ENCODE results near the gene RAPGEF4.

Gene RAPGEF4

DNA sequence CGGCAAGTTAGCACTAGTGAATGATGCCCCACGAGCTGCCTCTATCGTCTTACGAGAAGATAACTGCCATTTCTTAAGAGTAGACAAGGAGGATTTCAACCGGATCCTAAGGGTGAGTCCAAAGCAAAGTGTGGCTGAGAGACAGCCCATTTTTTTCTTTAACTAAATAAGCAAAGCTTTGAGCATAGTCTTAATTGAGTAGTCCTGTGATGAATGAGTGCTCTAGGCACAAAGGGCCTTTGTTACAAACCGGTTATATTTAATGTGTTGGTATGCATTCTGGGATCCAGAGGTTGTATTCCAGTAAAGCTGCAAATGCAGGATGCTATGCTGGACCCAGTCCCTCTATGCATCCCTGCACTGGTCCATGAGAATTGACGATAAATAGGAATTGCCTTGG, 253.1 kb downstream of the RAPGEF4 start:
- POLR2A ChIA-PET: no interaction called here
- CTCF ChIA-PET: no interaction called here
- H3K9me3 ChIP-seq (ENCODE audit: control insufficient read depth, insufficient read depth, low read depth, low read length): no peaks in the 10 kb centered on the region
- peaks cover 0 to 3% of the 10 kb centered on the region in 2 experiments; a peak in 1 of 3 replicates for H3K36me3 ChIP-seq (ENCODE audit: control insufficient read depth in 2 of 2, insufficient read depth in 1 of 2, low read length in 2 of 2)
- H3K27ac ChIP-seq (ENCODE audit: extremely low read depth, low read depth, low read length): no peak overlapping the region
- no peaks in the 10 kb centered on the region; the same call in 1 of the 2 replicates for H3K4me1 ChIP-seq (ENCODE audit: control insufficient read depth, insufficient read depth, low read length)
- TF ChIP-seq ZNF747 (tag by site-specific recombination; IDR thresholded peaks at IDR 0.05) (no peak), ZNF660 (tag by site-specific recombination; IDR thresholded peaks at IDR 0.05) (no peak), ZNF19 (tag by site-specific recombination; IDR thresholded peaks at IDR 0.05; ENCODE audit: low read depth) (no peak), ZNF621 (tag by site-specific recombination; IDR thresholded peaks at IDR 0.05) (no peak), ZNF473 (tag by site-specific recombination; IDR thresholded peaks at IDR 0.05) (no peak), ZNF600 (tag by site-specific recombination; IDR thresholded peaks at IDR 0.05) (no peak), ZNF624 (tag by site-specific recombination; IDR thresholded peaks at IDR 0.05) (no peak), ZSCAN23 (tag by site-specific recombination; IDR thresholded peaks at IDR 0.05) (no peak), ZNF830 (tag by site-specific recombination; IDR thresholded peaks at IDR 0.05; ENCODE audit: low read depth) (no peak), ZNF311 (tag by site-specific recombination; IDR thresholded peaks at IDR 0.05; ENCODE audit: borderline replicate concordance) (no peak), ZNF544 (tag by site-specific recombination; IDR thresholded peaks at IDR 0.05) (no peak), MYNN (tag by site-specific recombination; IDR thresholded peaks at IDR 0.05; ENCODE audit: borderline replicate concordance) (no peak), ZNF837 (tag by site-specific recombination; IDR thresholded peaks at IDR 0.05) (no peak), ZNF133 (tag by site-specific recombination; IDR thresholded peaks at IDR 0.05) (no peak), INSM2 (tag by site-specific recombination; IDR thresholded peaks at IDR 0.05) (no peak), ZFP3 (tag by site-specific recombination; IDR thresholded peaks at IDR 0.05; ENCODE audit: low read depth) (no peak)
- no peak overlapping the region for H3K4me3 ChIP-seq (ENCODE audit: low read depth, low read length)

GRCh38 chr2:172991031-172991430, 255.4 kb downstream of the RAPGEF4 start:
- H3K9me3 ChIP-seq (ENCODE audit: control insufficient read depth, insufficient read depth, low read depth, low read length): no peaks in the 10 kb centered on the region
- H3K4me3 ChIP-seq (ENCODE audit: low read depth, low read length): no peak overlapping the region
- peaks cover 0 to 3% of the 10 kb centered on the region in 2 experiments; a peak in 1 of 3 replicates for H3K36me3 ChIP-seq (ENCODE audit: control insufficient read depth in 2 of 2, insufficient read depth in 1 of 2, low read length in 2 of 2)
- H3K4me1 ChIP-seq (ENCODE audit: control insufficient read depth, insufficient read depth, low read length): peaks cover 2% of the 10 kb centered on the region
- no peak for TF ChIP-seq MYNN (tag by site-specific recombination; IDR thresholded peaks at IDR 0.05; ENCODE audit: borderline replicate concordance)
- H3K27ac ChIP-seq (ENCODE audit: extremely low read depth, low read depth, low read length): no peak overlapping the region
- ChIA-PET POLR2A (no interaction called here), CTCF (interaction anchor here (0.7 to 0.9 kb wide), 2 partner anchors 59 to 100 kb away, joined by 3 to 5 read pairs; no protein-coding TSS in a partner anchor)

DNA sequence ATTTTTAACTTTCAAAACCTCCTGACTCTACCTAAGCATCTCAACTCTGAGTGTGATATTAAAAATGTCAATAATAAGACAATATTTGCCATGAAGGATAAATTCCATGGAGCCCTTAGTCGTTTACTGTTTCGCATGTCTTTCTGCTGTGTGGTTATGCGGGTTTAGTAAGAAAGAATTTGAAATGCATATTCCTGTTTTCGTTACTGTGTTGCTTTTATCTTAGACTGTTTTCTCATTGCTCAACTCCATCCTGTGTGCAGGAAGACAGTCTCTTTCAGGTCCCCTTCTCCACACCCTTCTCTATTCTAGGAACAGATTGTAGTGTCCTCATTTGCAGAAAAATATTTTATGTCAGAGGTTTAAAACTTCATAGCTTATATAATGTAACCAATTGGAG, 257.5 kb downstream of the RAPGEF4 start:
- CTCF ChIA-PET: interaction anchor here (0.6 to 1.6 kb wide), 3 partner anchors 13 to 183 kb away, joined by 3 to 5 read pairs (median 4); no protein-coding TSS in a partner anchor
- no peak overlapping the region for H3K27ac ChIP-seq (ENCODE audit: extremely low read depth, low read depth, low read length)
- POLR2A ChIA-PET: no interaction called here
- peaks cover 0 to 3% of the 10 kb centered on the region in 2 experiments; a peak in 1 of 3 replicates for H3K36me3 ChIP-seq (ENCODE audit: control insufficient read depth in 2 of 2, insufficient read depth in 1 of 2, low read length in 2 of 2)
- H3K4me1 ChIP-seq (ENCODE audit: control insufficient read depth, insufficient read depth, low read length): peaks cover 6% of the 10 kb centered on the region; the same call in 1 of the 2 replicates
- no peak for TF ChIP-seq ZXDB (tag by site-specific recombination; IDR thresholded peaks at IDR 0.05)
- TF ChIP-seq ZNF426 (tag by site-specific recombination; IDR thresholded peaks at IDR 0.05): no peak
- no peak for TF ChIP-seq ZNF514 (tag by site-specific recombination; IDR thresholded peaks at IDR 0.05)
- no peak for TF ChIP-seq BCL11B (tag by site-specific recombination; IDR thresholded peaks at IDR 0.05; ENCODE audit: low read depth)
- no peak for TF ChIP-seq OSR2 (tag by site-specific recombination; IDR thresholded peaks at IDR 0.05)
- TF ChIP-seq ZNF292 (tag by site-specific recombination; IDR thresholded peaks at IDR 0.05; ENCODE audit: borderline replicate concordance, low read depth): no peak
- TF ChIP-seq ZNF146 (tag by site-specific recombination; IDR thresholded peaks at IDR 0.05): no peak
- TF ChIP-seq, protein P1, sequence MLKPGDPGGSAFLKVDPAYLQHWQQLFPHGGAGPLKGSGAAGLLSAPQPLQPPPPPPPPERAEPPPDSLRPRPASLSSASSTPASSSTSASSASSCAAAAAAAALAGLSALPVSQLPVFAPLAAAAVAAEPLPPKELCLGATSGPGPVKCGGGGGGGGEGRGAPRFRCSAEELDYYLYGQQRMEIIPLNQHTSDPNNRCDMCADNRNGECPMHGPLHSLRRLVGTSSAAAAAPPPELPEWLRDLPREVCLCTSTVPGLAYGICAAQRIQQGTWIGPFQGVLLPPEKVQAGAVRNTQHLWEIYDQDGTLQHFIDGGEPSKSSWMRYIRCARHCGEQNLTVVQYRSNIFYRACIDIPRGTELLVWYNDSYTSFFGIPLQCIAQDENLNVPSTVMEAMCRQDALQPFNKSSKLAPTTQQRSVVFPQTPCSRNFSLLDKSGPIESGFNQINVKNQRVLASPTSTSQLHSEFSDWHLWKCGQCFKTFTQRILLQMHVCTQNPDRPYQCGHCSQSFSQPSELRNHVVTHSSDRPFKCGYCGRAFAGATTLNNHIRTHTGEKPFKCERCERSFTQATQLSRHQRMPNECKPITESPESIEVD (tag by site-specific recombination; IDR thresholded peaks at IDR 0.05): no peak
- TF ChIP-seq ZNF184 (tag by site-specific recombination; IDR thresholded peaks at IDR 0.05): no peak
- H3K4me3 ChIP-seq (ENCODE audit: low read depth, low read length): no peak overlapping the region
- H3K9me3 ChIP-seq (ENCODE audit: control insufficient read depth, insufficient read depth, low read depth, low read length): no peaks in the 10 kb centered on the region
